ENCODE data around the gene CLDND1.

DNA sequence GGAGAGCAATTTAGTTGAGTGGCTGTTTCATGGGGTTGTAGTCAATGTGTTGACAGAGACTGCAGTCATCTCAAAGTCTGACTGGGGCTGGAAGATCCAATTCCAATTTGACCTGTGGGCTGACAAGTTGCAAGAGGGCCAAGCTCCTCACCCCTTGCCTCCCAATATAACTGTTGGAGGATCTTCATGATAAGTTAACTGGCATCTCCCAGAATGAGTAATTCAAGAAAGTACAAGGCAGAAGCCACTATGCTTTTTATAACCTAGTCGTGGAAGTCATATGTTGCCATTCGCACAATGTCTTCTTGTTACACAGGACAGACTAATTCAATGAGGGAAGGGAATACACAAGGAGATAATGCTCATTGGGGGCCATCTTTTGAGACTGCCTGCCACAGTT, 38.2 kb upstream of the CLDND1 start:
- TF ChIP-seq, protein P1, sequence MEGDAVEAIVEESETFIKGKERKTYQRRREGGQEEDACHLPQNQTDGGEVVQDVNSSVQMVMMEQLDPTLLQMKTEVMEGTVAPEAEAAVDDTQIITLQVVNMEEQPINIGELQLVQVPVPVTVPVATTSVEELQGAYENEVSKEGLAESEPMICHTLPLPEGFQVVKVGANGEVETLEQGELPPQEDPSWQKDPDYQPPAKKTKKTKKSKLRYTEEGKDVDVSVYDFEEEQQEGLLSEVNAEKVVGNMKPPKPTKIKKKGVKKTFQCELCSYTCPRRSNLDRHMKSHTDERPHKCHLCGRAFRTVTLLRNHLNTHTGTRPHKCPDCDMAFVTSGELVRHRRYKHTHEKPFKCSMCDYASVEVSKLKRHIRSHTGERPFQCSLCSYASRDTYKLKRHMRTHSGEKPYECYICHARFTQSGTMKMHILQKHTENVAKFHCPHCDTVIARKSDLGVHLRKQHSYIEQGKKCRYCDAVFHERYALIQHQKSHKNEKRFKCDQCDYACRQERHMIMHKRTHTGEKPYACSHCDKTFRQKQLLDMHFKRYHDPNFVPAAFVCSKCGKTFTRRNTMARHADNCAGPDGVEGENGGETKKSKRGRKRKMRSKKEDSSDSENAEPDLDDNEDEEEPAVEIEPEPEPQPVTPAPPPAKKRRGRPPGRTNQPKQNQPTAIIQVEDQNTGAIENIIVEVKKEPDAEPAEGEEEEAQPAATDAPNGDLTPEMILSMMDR (conservative IDR thresholded peaks at IDR 0.05; ENCODE audit: low read length): no peak
- TF ChIP-seq EZH2phosphoT487 (IDR thresholded peaks at IDR 0.05; ENCODE audit: borderline replicate concordance, low read depth, low read length): no peak
